HG03280 (cell line): Measurements from ENCODE around the gene KCNE1.
"Not testable (repeated sequence)": the region's sequence is repeated elsewhere in the genome, so short reads cannot be mapped to it uniquely, and the experiment has no call there.

Source experiments
- ATAC-seq: cut with Tn5 transposase; IDR thresholded peaks from one replicate; pipeline ENCODE4 v1.9.1; 2021; ENCODE audit warnings: mild to moderate bottlenecking, moderate library complexity; ENCODE audit not compliant: unreplicated experiment

The KCNE1 gene

GRCh38 chr21:34511787-34512455 lies at the start of gene KCNE1:
TSS of gene KCNE1 (minus strand) at chr21:34512210. CDS start at chr21:34449634, 62,576 bp downstream.
- ATAC-seq = no peak

DNA sequence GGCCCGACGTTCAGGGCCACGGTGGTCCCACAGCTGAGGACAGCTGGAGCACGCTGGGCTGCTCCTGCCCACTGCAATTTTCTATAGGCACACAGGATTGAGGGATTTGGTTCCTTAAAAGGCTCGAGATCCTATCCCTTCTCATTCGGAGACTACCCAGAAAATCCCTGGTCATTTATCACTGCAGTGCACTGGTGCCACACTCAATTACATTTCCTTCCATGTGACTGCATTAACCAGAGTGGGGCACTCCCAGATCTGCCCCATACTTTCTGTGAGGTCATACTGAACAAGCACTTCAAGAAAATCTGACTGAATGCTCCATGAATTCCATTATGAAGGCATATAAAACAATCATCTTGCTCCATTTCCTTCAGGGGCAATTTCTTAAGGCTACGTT lies 49.8 kb upstream of the KCNE1 start:
- no peak for ATAC-seq

GRCh38 chr21:34560609-34561008 lies 48.6 kb upstream of the KCNE1 start:
- no peak for ATAC-seq

DNA sequence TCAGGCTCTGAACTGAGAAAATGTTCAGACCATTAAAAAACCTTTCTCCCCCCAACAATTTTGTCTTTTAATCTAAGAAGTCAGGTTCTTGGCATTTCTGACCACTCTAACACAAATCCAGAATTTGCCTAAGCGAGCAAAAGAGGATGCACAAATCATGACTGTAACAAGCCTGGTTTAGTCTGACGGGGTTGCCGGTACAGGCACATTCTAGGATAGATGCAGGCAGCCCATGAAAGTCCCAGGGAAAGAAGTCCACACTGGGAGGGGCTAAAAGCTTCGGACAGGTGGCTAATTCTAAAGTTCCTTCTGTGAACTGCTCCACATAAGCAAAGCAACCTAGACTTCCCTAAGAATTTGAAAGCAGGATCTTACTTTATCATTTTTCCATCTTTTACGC lies 48.0 kb upstream of the KCNE1 start:
- no peak for ATAC-seq

- ATAC-seq = no peak
Observed at GRCh38 chr21:34559089-34559631, 47.1 kb upstream of the KCNE1 start.

DNA sequence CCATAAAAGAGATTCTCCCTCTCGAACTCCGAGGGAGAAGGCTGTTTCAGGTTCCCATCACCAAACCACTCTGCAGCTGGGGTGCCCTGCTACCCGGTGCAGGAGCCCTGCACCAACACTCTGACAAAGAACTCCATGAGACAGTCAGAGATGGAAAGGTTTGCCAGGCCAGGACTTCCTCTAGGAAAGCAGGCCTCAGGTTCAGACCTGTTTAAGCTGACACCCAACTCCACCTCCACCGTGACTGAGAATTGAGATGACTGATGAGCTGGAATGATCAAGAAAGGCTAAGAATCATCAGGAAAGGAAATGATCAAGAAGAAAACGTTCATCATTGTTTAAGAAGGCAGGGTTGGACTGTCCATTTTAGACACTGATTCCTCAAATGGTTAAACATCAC lies 46.2 kb upstream of the KCNE1 start:
- ATAC-seq = no peak

DNA sequence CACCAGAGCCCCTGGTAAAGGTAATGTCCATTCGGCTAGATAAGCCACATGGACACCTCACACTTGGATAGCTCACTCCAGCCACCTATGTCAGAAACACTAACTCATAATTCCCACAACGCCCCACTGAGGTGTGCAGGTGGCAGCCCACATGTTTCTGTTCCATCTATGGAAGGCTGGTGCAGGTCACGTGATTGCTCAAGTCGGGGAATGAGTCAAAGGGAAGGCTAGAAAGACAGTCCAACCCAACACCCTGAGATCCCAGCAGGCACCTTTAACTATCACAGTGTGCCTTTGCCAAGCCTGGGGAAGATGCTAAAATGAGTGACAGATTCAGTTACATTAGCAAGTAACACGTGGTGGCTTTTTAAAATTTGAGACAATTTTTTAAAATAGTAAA lies 45.3 kb upstream of the KCNE1 start:
- no peak for ATAC-seq

DNA sequence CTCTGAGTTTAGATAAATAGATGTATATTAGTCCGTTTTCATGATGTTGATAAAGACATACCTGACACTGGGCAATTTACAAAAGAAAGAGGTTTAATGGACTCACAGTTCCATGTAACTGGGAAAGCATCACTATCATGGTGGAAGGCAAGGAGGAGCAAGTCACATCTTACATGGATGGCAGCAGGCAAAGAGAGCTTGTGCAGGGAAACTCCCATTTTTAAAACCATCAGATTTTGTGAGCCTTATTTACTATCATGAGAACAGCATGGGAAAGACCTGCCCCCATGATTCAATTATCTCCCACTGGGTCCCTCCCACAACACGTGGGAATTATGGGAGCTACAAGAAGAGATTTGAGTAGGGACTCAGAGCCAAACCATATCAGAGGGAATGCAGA lies 42.7 kb upstream of the KCNE1 start:
- ATAC-seq = not testable (repeated sequence)

DNA sequence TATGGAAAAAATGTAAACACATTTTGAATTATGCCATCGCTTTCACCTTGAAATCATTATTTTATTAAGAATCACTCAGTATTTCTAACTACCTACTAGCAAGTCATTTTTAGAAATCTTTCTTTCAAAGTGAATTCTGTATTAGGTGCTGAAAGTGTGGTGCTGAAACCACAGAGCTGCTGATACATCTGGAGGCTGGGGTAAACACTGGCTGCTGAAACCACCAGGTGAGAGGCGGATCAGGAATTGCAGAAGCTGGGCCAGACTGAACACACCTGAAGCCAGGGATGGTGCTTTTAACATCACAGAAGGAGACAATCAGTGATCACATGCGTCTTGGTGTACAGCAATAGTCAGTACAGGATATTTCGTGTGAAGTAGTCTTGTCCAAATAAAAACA lies 42.2 kb upstream of the KCNE1 start:
- no peak for ATAC-seq

- ATAC-seq = no peak
Observed at GRCh38 chr21:34553151-34553952, 41.3 kb upstream of the KCNE1 start.

DNA sequence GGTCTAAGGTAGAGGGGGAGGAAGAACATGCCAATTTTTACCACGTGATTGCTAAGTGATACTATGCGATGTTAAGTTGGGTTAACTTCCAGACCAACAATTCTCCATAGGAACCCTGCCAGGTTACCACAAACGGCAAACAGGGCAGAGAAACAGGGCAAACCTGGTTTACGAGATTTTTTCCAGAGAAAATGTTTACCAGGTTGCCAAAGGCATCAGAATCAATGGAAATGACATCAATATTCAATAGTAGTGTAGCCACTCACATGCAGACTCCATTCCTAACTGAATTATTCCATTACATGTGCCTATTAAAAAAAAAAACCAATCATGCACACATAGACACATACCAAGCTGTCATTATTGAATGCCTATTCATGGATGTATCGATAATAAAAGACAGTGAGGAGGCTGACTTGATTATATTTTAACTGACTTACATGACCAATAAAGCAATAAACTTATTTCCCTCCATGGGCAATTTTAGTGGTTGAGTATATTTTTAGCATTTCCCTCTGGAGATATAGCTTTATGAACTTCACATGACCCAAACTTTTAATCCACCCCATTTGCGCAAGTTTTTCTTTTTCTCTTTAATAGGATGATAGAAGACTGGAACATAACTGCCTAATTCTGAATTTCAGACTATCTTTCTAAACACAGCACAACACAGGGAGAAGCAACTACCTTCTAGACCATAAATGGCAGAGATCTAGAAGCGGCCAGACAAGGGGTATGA lies 40.5 kb upstream of the KCNE1 start:
- no peak for ATAC-seq

DNA sequence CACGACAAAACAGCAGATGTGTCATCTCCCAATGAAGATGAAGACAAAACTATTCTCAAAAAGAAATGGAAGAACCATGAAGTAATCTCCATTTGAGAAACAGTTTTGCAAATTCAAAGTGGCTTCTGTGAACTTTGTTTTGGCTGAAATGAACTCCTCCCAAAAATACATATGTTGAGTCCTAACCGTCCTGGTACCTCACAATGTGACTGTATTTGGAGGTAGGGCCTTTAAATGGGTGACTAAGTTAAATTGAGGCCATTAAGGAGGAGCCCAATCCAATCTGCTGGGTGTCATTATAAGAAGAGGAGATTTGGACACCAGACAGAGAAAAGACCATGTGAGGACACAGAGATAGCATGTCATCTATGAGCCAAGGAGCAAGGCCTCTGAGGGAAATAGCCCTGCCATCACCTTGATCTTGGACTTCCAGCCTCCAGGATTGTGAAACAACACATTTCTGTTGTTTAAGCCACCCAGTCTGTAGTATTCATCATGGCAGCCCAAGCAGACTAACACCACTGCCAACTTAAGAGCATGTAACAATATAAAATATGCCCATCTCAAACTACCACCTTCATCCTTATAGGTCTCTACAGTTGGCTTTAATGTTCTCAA lies 38.3 kb upstream of the KCNE1 start:
- ATAC-seq = no peak

DNA sequence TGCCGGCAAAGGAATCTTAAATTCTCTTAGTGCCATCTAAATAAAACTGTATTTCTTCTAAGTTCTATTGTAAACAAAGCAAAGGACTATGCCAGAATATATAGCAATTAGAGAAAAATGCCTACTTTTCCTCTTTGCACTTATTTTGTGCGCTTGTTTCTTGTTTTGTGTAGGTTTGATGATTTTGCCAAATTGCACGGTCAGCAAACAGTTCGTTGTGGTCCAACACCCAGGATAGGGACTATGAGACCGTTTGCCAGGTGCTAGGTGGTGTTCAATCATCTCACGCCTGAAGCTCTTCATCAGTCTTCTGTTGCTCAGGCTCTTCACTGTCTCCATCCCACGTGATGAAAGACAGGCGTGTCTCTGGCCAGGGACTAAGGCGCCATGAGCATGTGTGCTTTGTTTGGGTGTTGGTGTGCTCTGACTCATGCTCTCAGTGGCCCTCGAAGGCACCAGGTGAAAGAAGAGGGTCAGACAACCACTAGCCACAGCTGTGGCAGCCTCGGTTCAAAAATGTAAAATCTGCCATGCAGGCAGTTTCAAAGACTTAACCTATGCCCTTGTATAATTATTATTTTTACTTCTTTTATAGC lies 36.9 kb upstream of the KCNE1 start:
- ATAC-seq = no peak

DNA sequence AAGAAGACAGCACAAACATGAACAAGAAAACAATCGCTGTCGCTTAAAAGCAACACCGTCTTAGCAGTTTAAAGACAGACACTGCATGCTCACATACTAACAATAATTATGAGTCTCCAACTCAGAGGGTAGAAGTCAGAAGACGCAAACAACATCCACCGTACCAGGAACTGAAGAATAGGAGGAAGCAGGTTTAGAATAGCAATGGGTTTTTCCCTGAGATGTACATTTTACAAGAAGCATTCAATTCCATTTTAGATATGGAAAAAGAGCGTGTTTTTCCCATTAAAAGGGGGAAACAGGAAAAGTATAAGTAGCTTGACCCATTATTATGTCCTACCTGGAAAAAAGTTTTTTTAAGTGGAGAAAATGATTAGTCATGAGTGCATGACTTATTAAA lies 34.5 kb upstream of the KCNE1 start:
- no peak for ATAC-seq

GRCh38 chr21:34545079-34545884 lies 33.3 kb upstream of the KCNE1 start:
- ATAC-seq = peak; percentile 82

- no peak for ATAC-seq
Observed at GRCh38 chr21:34544032-34544496, 32.1 kb upstream of the KCNE1 start.

GRCh38 chr21:34543017-34543416 lies 31.0 kb upstream of the KCNE1 start:
- ATAC-seq = no peak

DNA sequence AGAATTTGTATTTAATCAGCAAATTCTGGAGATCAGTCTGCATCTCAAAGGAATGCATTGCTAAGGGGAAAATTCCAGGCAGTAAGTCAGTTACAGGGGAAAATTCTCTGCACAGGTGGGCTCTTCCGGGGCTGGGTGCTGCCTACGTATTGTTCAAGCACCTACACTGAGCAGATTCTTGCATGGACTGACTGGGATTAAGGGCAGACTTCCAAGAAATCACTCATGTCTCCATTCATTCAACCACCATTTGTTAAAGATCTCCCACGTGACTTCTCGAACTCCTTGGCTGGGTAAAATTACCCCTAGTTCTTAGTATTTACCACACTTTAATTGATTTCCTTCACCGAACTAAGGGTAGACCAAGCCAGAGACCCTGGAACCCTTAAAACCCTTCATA lies 28.2 kb upstream of the KCNE1 start:
- no peak for ATAC-seq

- ATAC-seq = no peak
Observed at GRCh38 chr21:34537838-34538237, 25.8 kb upstream of the KCNE1 start.

DNA sequence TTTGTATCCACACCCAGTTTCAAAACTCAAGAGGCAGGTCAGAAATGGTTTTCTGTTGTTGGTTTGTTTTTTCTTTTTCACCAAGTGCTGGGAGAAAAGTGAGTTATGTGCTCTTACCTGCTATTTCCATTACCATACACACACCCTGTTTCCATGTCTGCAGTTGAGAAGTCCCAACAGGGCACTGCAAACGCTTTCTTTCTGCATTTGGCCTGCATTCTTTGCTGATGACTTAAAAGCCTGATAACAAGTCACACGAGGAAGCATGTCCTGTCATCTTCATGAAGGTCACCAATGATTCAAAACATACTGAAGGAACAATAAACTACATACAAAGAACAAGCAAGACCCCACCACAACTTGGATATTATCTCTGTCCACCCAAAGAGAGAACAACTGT lies 24.8 kb upstream of the KCNE1 start:
- no peak for ATAC-seq
